IMR-90 (cell line): ENCODE data around the gene NBPF8. TPM values are rescaled to one million over a fixed set of nuclear protein-coding genes. Genes with fewer than 3 reads are reported as not detected.
"Not testable (repeated sequence)": the region's sequence is repeated elsewhere in the genome, so short reads cannot be mapped to it uniquely, and the experiment has no call there.

ENCODE experiments used
- ATAC-seq: fragments of 200-7000 bp; cut with Tn5 transposase; 2 replicates; pipeline ENCODE4 v1.9.1; 2020; ENCODE audit warnings: low read depth, mild to moderate bottlenecking, moderate library complexity
- Bru-seq: library from RNA; stranded (reverse); fragments of 400-500 nt; gene quantifications from one replicate; lab custom pipeline; 2021; lab: Mats Ljungman, UMichigan
- BruChase-seq, 2 experiments: library from RNA; stranded (reverse); fragments of 400-500 nt; gene quantifications; one replicate each; lab custom pipeline; 2021; lab: Mats Ljungman, UMichigan
- BruUV-seq: library from RNA; stranded (reverse); fragments of 400-500 nt; replicated peaks from 2 replicates; lab custom pipeline; 2021; lab: Mats Ljungman, UMichigan
- CTCF ChIA-PET: fragments of 300-600 bp; formaldehyde crosslinking; extraction: SDS; loops from one replicate; lab custom pipeline; 2021; ENCODE audit warnings: antibody characterized with exemption; lab: Yijun Ruan, JAX
- POLR2A ChIA-PET: fragments of 300-600 bp; sonication (Branson Sonifier 250); formaldehyde crosslinking; loops from one replicate; lab custom pipeline; 2022; ENCODE audit warnings: antibody characterized with exemption; ENCODE audit not compliant: unreplicated experiment; lab: Charles Lee
- DNase-seq: peaks from one replicate; pipeline ENCODE4 v3.0.0; 2013
- H2AFZ ChIP-seq: replicated peaks from 2 replicates; pipeline ENCODE3; 2013; ENCODE audit warnings: low read length, mild to moderate bottlenecking; ENCODE audit not compliant: poor library complexity
- H2AK5ac ChIP-seq: 2 replicates; pipeline ENCODE4 v1.6.1; 2013; ENCODE audit warnings: low read depth, low read length, inconsistent platforms
- H2AK9ac ChIP-seq: replicated peaks from 2 replicates; pipeline ENCODE3; 2013; ENCODE audit warnings: mild to moderate bottlenecking, low read depth, low read length, moderate library complexity; ENCODE audit not compliant: poor library complexity
- H2BK120ac ChIP-seq: 2 replicates; pipeline ENCODE4 v1.6.1; 2013; ENCODE audit warnings: low read depth, low read length, inconsistent platforms
- H2BK15ac ChIP-seq: 3 replicates; pipeline ENCODE4 v1.6.1; 2013; ENCODE audit warnings: low read depth, low read length, inconsistent platforms
- H2BK20ac ChIP-seq: 2 replicates; pipeline ENCODE4 v1.6.1; 2013; ENCODE audit warnings: low read depth, mild to moderate bottlenecking, inconsistent platforms, low read length, moderate library complexity
- H2BK5ac ChIP-seq: 2 replicates; pipeline ENCODE4 v1.6.1; 2013; ENCODE audit warnings: mild to moderate bottlenecking, low read depth, low read length, inconsistent platforms; ENCODE audit not compliant: poor library complexity, severe bottlenecking
- H3K14ac ChIP-seq: replicated peaks from 2 replicates; pipeline ENCODE4 v1.6.1; 2013; ENCODE audit warnings: low read depth, low read length, inconsistent platforms
- H3K18ac ChIP-seq: 2 replicates; pipeline ENCODE4 v1.6.1; 2013; ENCODE audit warnings: low read depth, low read length, control low read depth
- H3K23ac ChIP-seq: 2 replicates; pipeline ENCODE4 v1.6.1; 2013; ENCODE audit warnings: low read depth, low read length, inconsistent platforms
- H3K27ac ChIP-seq: 2 replicates; pipeline ENCODE4 v1.5.1; 2013; ENCODE audit warnings: mild to moderate bottlenecking, control low read depth, low read length; ENCODE audit not compliant: insufficient read depth
- H3K27me3 ChIP-seq: 2 replicates; pipeline ENCODE4 v1.6.1; 2013; ENCODE audit warnings: low read length; ENCODE audit not compliant: control insufficient read depth, insufficient read depth
- H3K36me3 ChIP-seq: 2 replicates; pipeline ENCODE4 v1.6.1; 2013; ENCODE audit warnings: low read length, mixed read lengths; ENCODE audit not compliant: control insufficient read depth, insufficient read depth
- H3K4ac ChIP-seq: 2 replicates; pipeline ENCODE4 v1.6.1; 2013; ENCODE audit warnings: low read depth, low read length, inconsistent platforms
- H3K4me1 ChIP-seq: 2 replicates; pipeline ENCODE4 v1.6.1; 2013; ENCODE audit warnings: low read length, mixed read lengths; ENCODE audit not compliant: control insufficient read depth, insufficient read depth
- H3K4me2 ChIP-seq: 2 replicates; pipeline ENCODE4 v1.6.1; 2013; ENCODE audit warnings: low read depth, mild to moderate bottlenecking, control low read depth, low read length, moderate library complexity
- H3K4me3 ChIP-seq: 2 replicates; pipeline ENCODE4 v1.5.1; 2013; ENCODE audit warnings: low read depth, mild to moderate bottlenecking, control low read depth, low read length, moderate library complexity; ENCODE audit not compliant: insufficient read depth
- H3K56ac ChIP-seq: 2 replicates; pipeline ENCODE4 v1.6.1; 2013; ENCODE audit warnings: low read length, inconsistent platforms; ENCODE audit not compliant: insufficient read depth; ENCODE audit errors: extremely low read depth
- H3K79me1 ChIP-seq, 2 experiments: 2 replicates each; pipeline ENCODE4 v1.6.1; 2013; ENCODE audit warnings: low read length in 2 of 2, inconsistent platforms in 1 of 2, low read depth in 1 of 2
- H3K9ac ChIP-seq: 2 replicates; pipeline ENCODE4 v1.6.1; 2013; ENCODE audit warnings: low read depth, low read length, control low read depth
- H3K9me1 ChIP-seq: 2 replicates; pipeline ENCODE4 v1.6.1; 2013; ENCODE audit warnings: low read length, inconsistent platforms; ENCODE audit not compliant: insufficient read depth
- H3K9me3 ChIP-seq: 2 replicates; pipeline ENCODE4 v1.6.1; 2013; ENCODE audit warnings: low read length; ENCODE audit not compliant: control insufficient read depth, insufficient read depth
- H4K20me1 ChIP-seq: 2 replicates; pipeline ENCODE4 v1.6.1; 2013; ENCODE audit warnings: low read length, inconsistent platforms; ENCODE audit not compliant: insufficient read depth
- H4K5ac ChIP-seq: 2 replicates; pipeline ENCODE4 v1.6.1; 2013; ENCODE audit warnings: mild to moderate bottlenecking, low read depth, low read length, control low read depth
- H4K8ac ChIP-seq, 2 experiments: 2 replicates each; pipeline ENCODE4 v1.6.1; 2013; ENCODE audit warnings: low read depth in 2 of 2, low read length in 2 of 2, control low read depth in 1 of 2, inconsistent platforms in 1 of 2
- H4K91ac ChIP-seq: 2 replicates; pipeline ENCODE4 v1.6.1; 2013; ENCODE audit warnings: low read depth, low read length, inconsistent platforms; ENCODE audit not compliant: insufficient read depth
- WGBS, 2 experiments: methylation state at CpG; one replicate each; pipeline versions ENCODE4 v1.1.5 to v1.1.7; 2013; ENCODE audit warnings: missing lambda C conversion rate in 2 of 2; ENCODE audit not compliant: insufficient read length in 1 of 2; ENCODE audit errors: extremely low coverage in 2 of 2; 5-methylcytosine and 5-hydroxymethylcytosine counted together
- dilution Hi-C: fragments of 300-500 bp; cut with HindIII; formaldehyde crosslinking; loops from one replicate; pipeline ENCODE4 v1.14.3; 2018; ENCODE audit warnings: low sequenced_read_pairs; ENCODE audit not compliant: unreplicated experiment
- in situ Hi-C: fragments of 300-500 bp; cut with MboI; formaldehyde crosslinking; loops from 3 replicates; pipeline ENCODE4 v1.14.3; 2019; ENCODE audit warnings: low sequenced_read_pairs, inconsistent platforms, mixed read lengths
- intact Hi-C: fragments of 100-400 bp; cut with micrococcal nuclease; formaldehyde crosslinking; loops from 2 replicates; pipeline ENCODE4 v1.10.0; 2022
- long read RNA-seq: library from polyadenylated mRNA; unstranded; transcript quantifications from one replicate; pipeline ENCODE4 v2.0.0, GENCODE V29; 2021; ENCODE audit not compliant: unreplicated experiment
- polyA plus RNA-seq, 3 experiments: library from polyadenylated mRNA; depleted of rRNA; stranded (reverse); fragments of >200 nt; gene quantifications; 2 replicates each; pipeline ENCODE4 v1.2.3, GENCODE V29; 2012; ENCODE audit warnings: low replicate concordance in 1 of 3
- total RNA-seq: library from RNA; depleted of rRNA; stranded (reverse); fragments of >200 nt; gene quantifications from 2 replicates; pipeline ENCODE4 v1.2.3, GENCODE V29; 2012; rRNA removed

NBPF8 gene
- 12.2 and 13.4 TPM in 2 replicates for total RNA-seq
- 24.4 and 29.4 TPM in 2 replicates for polyA plus RNA-seq (2012; rRNA removed)
- 3.5 and 4.2 TPM in 2 replicates for polyA plus RNA-seq (2012; cell fraction: cytosol; rRNA removed)
- 56.5 and 278 TPM in 2 replicates for polyA plus RNA-seq (2012; cell fraction: nucleus; rRNA removed; ENCODE audit: low replicate concordance)
- Bru-seq, nascent RNA, result percentile 68 among the genes with signal in this experiment
- BruChase-seq, experiment 1, labeled RNA remaining after a 6-hour chase, result percentile 71 among the genes with signal in this experiment
- percentile 70 among the genes with signal in this experiment for BruChase-seq, experiment 2, labeled RNA remaining after a 2-hour chase
- long read RNA-seq, partial matches to known transcripts, result 11 of 12 reads
- long read RNA-seq, other reads (novel, unspliced or antisense), result 1 of 12 reads

GRCh38 chr1:120414911-120415480 lies at the start of gene NBPF8:
Gene NBPF8, plus strand, starts transcription at chr1:120415035. Its CDS starts 21,488 bp downstream, at chr1:120436523.
- H3K9me3 ChIP-seq, H3K27me3 ChIP-seq, H3K4me1 ChIP-seq, H3K56ac ChIP-seq, H2BK20ac ChIP-seq, H3K36me3 ChIP-seq, H3K4ac ChIP-seq, H4K91ac ChIP-seq, H2BK15ac ChIP-seq, H2AK5ac ChIP-seq, H3K9me1 ChIP-seq, H4K5ac ChIP-seq, H4K8ac ChIP-seq, H4K20me1 ChIP-seq, in situ Hi-C loops, CTCF ChIA-PET, H3K18ac ChIP-seq, intact Hi-C loops, H2BK120ac ChIP-seq, H2BK5ac ChIP-seq, BruUV-seq, H3K79me1 ChIP-seq, H2AK9ac ChIP-seq, dilution Hi-C loops, POLR2A ChIA-PET: not testable (repeated sequence)
- ATAC-seq, result peak; percentile 98
- H3K23ac ChIP-seq, result peak within 1 kb of the TSS; percentile 79
- peak within 1 kb of the TSS; percentile 30; the same call in 1 of the 2 replicates for H3K27ac ChIP-seq
- peak within 1 kb of the TSS; percentile 33 for H2AFZ ChIP-seq
- H3K4me2 ChIP-seq, result peak within 1 kb of the TSS; percentile 76
- H3K4me3 ChIP-seq, result peak within 1 kb of the TSS; percentile 49
- WGBS, 2 experiments, result no CpG with 5 or more reads among the region's 64 CpGs
- peak within 1 kb of the TSS; percentile 52 for H3K14ac ChIP-seq
- peak; percentile 38 for DNase-seq
- peak within 1 kb of the TSS; percentile 53 for H3K9ac ChIP-seq

DNA sequence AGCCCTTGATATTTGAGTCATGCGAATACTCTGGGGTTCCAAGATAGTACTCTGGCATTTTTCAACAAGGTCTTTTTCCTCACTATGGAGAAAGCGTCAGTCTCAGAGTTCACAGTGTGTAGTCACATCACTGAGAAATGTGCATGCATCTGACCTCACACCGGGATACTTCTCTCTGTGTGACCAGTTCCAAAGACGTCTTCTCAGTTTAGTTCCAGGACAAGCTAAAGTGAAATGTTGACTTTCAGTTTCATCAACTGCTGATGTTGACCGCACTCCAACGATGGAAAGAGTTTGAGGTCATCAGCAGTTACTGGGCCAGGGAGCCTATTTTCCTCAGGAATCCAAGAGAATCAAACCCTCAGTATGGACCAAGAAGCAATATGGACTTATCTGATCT lies 47.1 kb upstream of the NBPF8 start:
- H2BK5ac ChIP-seq, H3K9me1 ChIP-seq, H2BK120ac ChIP-seq, H2AK9ac ChIP-seq, DNase-seq, H3K4me2 ChIP-seq, H3K56ac ChIP-seq, H2AFZ ChIP-seq, H2BK20ac ChIP-seq, ATAC-seq, H4K20me1 ChIP-seq, H3K4ac ChIP-seq, H3K27me3 ChIP-seq, H4K91ac ChIP-seq, CTCF ChIA-PET, H3K79me1 ChIP-seq, H3K27ac ChIP-seq, H3K18ac ChIP-seq, H2AK5ac ChIP-seq, H4K8ac ChIP-seq, in situ Hi-C loops, H3K4me3 ChIP-seq, H4K5ac ChIP-seq, H3K36me3 ChIP-seq, BruUV-seq, H3K9ac ChIP-seq, POLR2A ChIA-PET, H2BK15ac ChIP-seq, H3K14ac ChIP-seq, H3K4me1 ChIP-seq, H3K23ac ChIP-seq, dilution Hi-C loops, H3K9me3 ChIP-seq, intact Hi-C loops: not testable (repeated sequence)
- WGBS, 2 experiments, result no CpG with 5 or more reads among the region's 6 CpGs
